Loucy (cell line): ENCODE data around the gene ZDHHC13.

Source experiments
- H2AFZ ChIP-seq: fragments of 200-600 bp; sonication (generic); 2 replicates; pipeline ENCODE4 v1.6.0; 2016; ENCODE audit warnings: antibody characterized with exemption, mild to moderate bottlenecking, low read length, moderate library complexity
- H3F3A ChIP-seq: fragments of 200-600 bp; 2 replicates; pipeline ENCODE4 v1.6.0; 2016; ENCODE audit warnings: antibody characterized with exemption, low read depth, mild to moderate bottlenecking
- H3K27me3 ChIP-seq: fragments of 200-600 bp; sonication (generic); 2 replicates; pipeline ENCODE4 v1.6.1; 2014; ENCODE audit warnings: low read length, mild to moderate bottlenecking; ENCODE audit not compliant: insufficient read depth, poor library complexity, severe bottlenecking
- H3K36me3 ChIP-seq: fragments of 200-600 bp; sonication (generic); 2 replicates; pipeline ENCODE4 v1.6.1; 2016; ENCODE audit warnings: low read length; ENCODE audit not compliant: insufficient read depth
- H3K4me1 ChIP-seq: fragments of 200-600 bp; sonication (generic); 2 replicates; pipeline ENCODE4 v1.5.1; 2014; ENCODE audit warnings: low read length, mild to moderate bottlenecking; ENCODE audit not compliant: insufficient read depth, poor library complexity, severe bottlenecking
- H3K4me2 ChIP-seq: fragments of 200-600 bp; sonication (generic); 2 replicates; pipeline ENCODE4 v1.6.0; 2014; ENCODE audit warnings: antibody characterized with exemption, low read length, low read depth, mild to moderate bottlenecking; ENCODE audit not compliant: poor library complexity, severe bottlenecking
- H3K4me3 ChIP-seq: fragments of 200-600 bp; sonication (generic); 2 replicates; pipeline ENCODE4 v1.5.1; 2014; ENCODE audit warnings: low read length, mild to moderate bottlenecking, mixed read lengths; ENCODE audit not compliant: poor library complexity, severe bottlenecking
- H3K79me2 ChIP-seq: fragments of 200-600 bp; sonication (generic); 2 replicates; pipeline ENCODE4 v1.6.1; 2014; ENCODE audit warnings: low read length; ENCODE audit not compliant: insufficient read depth
- H3K9ac ChIP-seq: fragments of 200-600 bp; sonication (generic); 2 replicates; pipeline ENCODE4 v1.6.0; 2014; ENCODE audit warnings: mild to moderate bottlenecking, low read depth, low read length, moderate library complexity; ENCODE audit not compliant: poor library complexity, severe bottlenecking
- H3K9me2 ChIP-seq: fragments of 200-600 bp; sonication (generic); replicated peaks from 2 replicates; pipeline ENCODE4 v1.6.1; 2016; ENCODE audit warnings: low read depth, low read length, mixed read lengths
- H3K9me3 ChIP-seq: fragments of 200-600 bp; sonication (generic); 2 replicates; pipeline ENCODE4 v1.6.1; 2014; ENCODE audit warnings: mild to moderate bottlenecking, antibody characterized with exemption, low read length, low read depth; ENCODE audit not compliant: insufficient read depth
- H4K20me1 ChIP-seq: fragments of 200-600 bp; sonication (generic); 2 replicates; pipeline ENCODE4 v1.6.0; 2014; ENCODE audit warnings: antibody characterized with exemption, low read length, mild to moderate bottlenecking; ENCODE audit not compliant: insufficient read depth, poor library complexity, severe bottlenecking
- EZH2phosphoT487 ChIP-seq: fragments of 200-600 bp; IDR thresholded peaks from 2 replicates; pipeline ENCODE4 v1.6.1; 2018; ENCODE audit warnings: antibody characterized with exemption, mild to moderate bottlenecking, moderate library complexity, borderline replicate concordance
- TF ChIP-seq, protein P1 (sequence below): fragments of 200-600 bp; sonication (generic); conservative IDR thresholded peaks from 2 replicates; pipeline ENCODE4 v1.5.1; 2014; ENCODE audit warnings: mild to moderate bottlenecking, antibody characterized with exemption, low read length

The ZDHHC13 gene

DNA sequence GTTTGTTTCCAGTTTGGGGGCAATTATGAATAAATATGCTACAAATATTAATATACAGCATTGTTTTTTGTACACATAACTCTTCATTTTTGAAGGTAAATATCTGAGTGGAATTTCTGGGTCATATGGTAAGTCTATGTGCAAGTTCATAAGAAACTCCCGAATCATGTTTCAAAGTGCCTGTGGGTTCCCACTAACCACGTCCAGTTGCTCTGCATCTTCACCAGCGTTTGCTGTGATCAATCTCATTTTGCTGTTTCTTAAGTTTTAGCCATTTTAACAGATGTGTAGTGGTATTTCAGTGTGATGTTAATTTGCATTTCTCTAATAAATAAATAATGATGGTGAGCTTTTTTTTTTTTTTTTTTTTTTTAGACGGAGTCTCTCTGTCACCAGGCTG lies 99.1 kb downstream of the ZDHHC13 start:
- TF ChIP-seq, protein P1, sequence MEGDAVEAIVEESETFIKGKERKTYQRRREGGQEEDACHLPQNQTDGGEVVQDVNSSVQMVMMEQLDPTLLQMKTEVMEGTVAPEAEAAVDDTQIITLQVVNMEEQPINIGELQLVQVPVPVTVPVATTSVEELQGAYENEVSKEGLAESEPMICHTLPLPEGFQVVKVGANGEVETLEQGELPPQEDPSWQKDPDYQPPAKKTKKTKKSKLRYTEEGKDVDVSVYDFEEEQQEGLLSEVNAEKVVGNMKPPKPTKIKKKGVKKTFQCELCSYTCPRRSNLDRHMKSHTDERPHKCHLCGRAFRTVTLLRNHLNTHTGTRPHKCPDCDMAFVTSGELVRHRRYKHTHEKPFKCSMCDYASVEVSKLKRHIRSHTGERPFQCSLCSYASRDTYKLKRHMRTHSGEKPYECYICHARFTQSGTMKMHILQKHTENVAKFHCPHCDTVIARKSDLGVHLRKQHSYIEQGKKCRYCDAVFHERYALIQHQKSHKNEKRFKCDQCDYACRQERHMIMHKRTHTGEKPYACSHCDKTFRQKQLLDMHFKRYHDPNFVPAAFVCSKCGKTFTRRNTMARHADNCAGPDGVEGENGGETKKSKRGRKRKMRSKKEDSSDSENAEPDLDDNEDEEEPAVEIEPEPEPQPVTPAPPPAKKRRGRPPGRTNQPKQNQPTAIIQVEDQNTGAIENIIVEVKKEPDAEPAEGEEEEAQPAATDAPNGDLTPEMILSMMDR: no peak
- TF ChIP-seq EZH2phosphoT487: no peak

GRCh38 chr11:19216709-19217374 lies 99.9 kb downstream of the ZDHHC13 start:
- H3K36me3 ChIP-seq: no peaks in the 10 kb centered on the region
- H3K4me3 ChIP-seq: no peak overlapping the region
- H3K4me1 ChIP-seq: peaks cover 21% of the 10 kb centered on the region
- no peaks in the 10 kb centered on the region for H4K20me1 ChIP-seq
- no peaks in the 10 kb centered on the region for H3K79me2 ChIP-seq
- no peak overlapping the region for H3K4me2 ChIP-seq
- TF ChIP-seq EZH2phosphoT487: no peak
- TF ChIP-seq, protein P1: no peak
- H3K9me3 ChIP-seq: no peaks in the 10 kb centered on the region
- no peak overlapping the region for H2AFZ ChIP-seq
- H3F3A ChIP-seq: no peaks in the 10 kb centered on the region
- H3K9ac ChIP-seq: no peak overlapping the region
- H3K27me3 ChIP-seq: no peaks in the 10 kb centered on the region
- no peaks in the 10 kb centered on the region for H3K9me2 ChIP-seq

More for the DNA sequence above, 99.1 kb downstream of the ZDHHC13 start:
- Histone ChIP-seq H3K4me2 (peak overlapping the region; percentile 36), H3K79me2 (no peaks in the 10 kb centered on the region), H3K4me3 (no peak overlapping the region), H3K9me2 (no peaks in the 10 kb centered on the region), H2AFZ (peak overlapping the region; percentile 1; the same call in 1 of the 2 replicates), H3F3A (no peaks in the 10 kb centered on the region), H3K27me3 (no peaks in the 10 kb centered on the region), H4K20me1 (no peaks in the 10 kb centered on the region), H3K4me1 (peaks cover 15% of the 10 kb centered on the region), H3K36me3 (no peaks in the 10 kb centered on the region), H3K9ac (peak overlapping the region; percentile 0), H3K9me3 (no peaks in the 10 kb centered on the region)

DNA sequence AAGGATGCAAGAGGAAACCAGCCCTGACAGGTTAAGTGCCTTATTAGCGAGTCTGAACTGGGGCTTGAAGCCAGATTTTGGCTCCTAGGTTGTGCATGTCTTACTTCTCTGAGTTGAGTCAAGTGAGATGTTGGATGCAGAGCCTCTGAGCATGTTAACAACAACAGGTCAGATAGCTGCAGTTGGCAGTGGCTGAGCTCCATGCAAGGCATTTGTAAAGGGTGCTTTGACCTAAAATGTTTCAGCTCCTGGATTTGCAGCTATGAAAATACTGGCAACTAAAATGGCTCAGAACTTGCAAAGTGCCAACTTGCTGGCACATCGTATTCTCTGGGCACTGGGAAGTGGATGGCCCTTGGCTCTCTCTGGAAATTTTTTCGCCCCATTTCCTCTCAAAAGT lies 101.2 kb downstream of the ZDHHC13 start:
- Histone ChIP-seq H3K9me2 (no peaks in the 10 kb centered on the region), H3F3A (no peaks in the 10 kb centered on the region), H3K36me3 (peaks cover 1% of the 10 kb centered on the region; the same call in 1 of the 2 replicates), H3K4me1 (peaks cover 21% of the 10 kb centered on the region), H2AFZ (no peak overlapping the region), H3K9me3 (no peaks in the 10 kb centered on the region; the same call in 1 of the 2 replicates), H3K4me3 (no peak overlapping the region), H3K9ac (no peak overlapping the region), H3K79me2 (no peaks in the 10 kb centered on the region), H4K20me1 (no peaks in the 10 kb centered on the region), H3K4me2 (no peak overlapping the region), H3K27me3 (no peaks in the 10 kb centered on the region)
- TF ChIP-seq, protein P1: no peak
- TF ChIP-seq EZH2phosphoT487: no peak
